WERI-Rb-1 (cell line): Measurements from ENCODE around the gene SRCIN1.

ENCODE experiments used
- DNase-seq: peaks from one replicate; pipeline ENCODE4 v3.0.0-alpha.2; 2020
- H3K27ac ChIP-seq: fragments of 250-450 bp; sonication (Bioruptor Pico); 2 replicates; pipeline ENCODE4 v1.5.1; 2020; ENCODE audit warnings: mild to moderate bottlenecking, moderate library complexity
- H3K27me3 ChIP-seq: fragments of 250-450 bp; sonication (Bioruptor Pico); 2 replicates; pipeline ENCODE4 v1.5.1; 2021; ENCODE audit warnings: mild to moderate bottlenecking, low read depth, moderate library complexity; ENCODE audit not compliant: insufficient read depth, severe bottlenecking
- H3K36me3 ChIP-seq: fragments of 250-450 bp; sonication (Bioruptor Pico); 2 replicates; pipeline ENCODE4 v1.5.1; 2020; ENCODE audit warnings: mild to moderate bottlenecking, moderate library complexity
- H3K4me3 ChIP-seq: 2 replicates; pipeline ENCODE4 v1.5.1; 2011; ENCODE audit warnings: low read depth, mild to moderate bottlenecking, control low read depth, low read length
- H3K9me3 ChIP-seq: fragments of 250-450 bp; sonication (Bioruptor Pico); 2 replicates; pipeline ENCODE4 v1.5.1; 2021; ENCODE audit warnings: mild to moderate bottlenecking, moderate library complexity; ENCODE audit not compliant: severe bottlenecking
- TF ChIP-seq, protein P1 (sequence below): IDR thresholded peaks from 2 replicates; pipeline ENCODE4 v1.5.1; 2011; ENCODE audit warnings: low read depth, mild to moderate bottlenecking, control low read depth, inconsistent platforms, low read length

SRCIN1 gene

GRCh38 chr17:38583828-38584349 lies 21.9 kb downstream of the SRCIN1 start:
- DNase-seq, result no peak
- no peak overlapping the region for H3K4me3 ChIP-seq
- no peak overlapping the region for H3K27ac ChIP-seq
- H3K27me3 ChIP-seq, result no peaks in the 10 kb centered on the region
- TF ChIP-seq, protein P1, sequence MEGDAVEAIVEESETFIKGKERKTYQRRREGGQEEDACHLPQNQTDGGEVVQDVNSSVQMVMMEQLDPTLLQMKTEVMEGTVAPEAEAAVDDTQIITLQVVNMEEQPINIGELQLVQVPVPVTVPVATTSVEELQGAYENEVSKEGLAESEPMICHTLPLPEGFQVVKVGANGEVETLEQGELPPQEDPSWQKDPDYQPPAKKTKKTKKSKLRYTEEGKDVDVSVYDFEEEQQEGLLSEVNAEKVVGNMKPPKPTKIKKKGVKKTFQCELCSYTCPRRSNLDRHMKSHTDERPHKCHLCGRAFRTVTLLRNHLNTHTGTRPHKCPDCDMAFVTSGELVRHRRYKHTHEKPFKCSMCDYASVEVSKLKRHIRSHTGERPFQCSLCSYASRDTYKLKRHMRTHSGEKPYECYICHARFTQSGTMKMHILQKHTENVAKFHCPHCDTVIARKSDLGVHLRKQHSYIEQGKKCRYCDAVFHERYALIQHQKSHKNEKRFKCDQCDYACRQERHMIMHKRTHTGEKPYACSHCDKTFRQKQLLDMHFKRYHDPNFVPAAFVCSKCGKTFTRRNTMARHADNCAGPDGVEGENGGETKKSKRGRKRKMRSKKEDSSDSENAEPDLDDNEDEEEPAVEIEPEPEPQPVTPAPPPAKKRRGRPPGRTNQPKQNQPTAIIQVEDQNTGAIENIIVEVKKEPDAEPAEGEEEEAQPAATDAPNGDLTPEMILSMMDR, result no peak
- H3K36me3 ChIP-seq, result no peaks in the 10 kb centered on the region
- H3K9me3 ChIP-seq, result no peaks in the 10 kb centered on the region

DNA sequence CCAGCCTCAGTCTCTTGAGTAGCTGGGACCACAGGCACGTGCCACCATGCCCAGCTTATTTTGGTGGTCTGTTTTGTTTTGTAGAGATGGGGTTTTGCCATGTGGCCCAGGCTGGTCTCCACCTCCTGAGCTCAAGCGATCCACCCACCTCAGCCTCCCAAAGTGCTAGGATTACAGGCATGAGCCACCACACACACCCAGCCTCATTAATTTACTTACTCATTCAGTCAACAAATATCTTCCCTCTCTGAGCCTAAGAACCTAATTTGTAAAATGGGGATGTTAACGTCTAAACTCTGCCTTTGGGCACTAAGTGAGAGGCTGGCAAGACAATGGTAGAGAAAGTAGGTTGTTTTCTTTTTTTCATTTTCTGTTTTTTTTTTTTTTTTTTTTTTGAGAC lies 22.6 kb downstream of the SRCIN1 start:
- Histone ChIP-seq H3K36me3 (no peaks in the 10 kb centered on the region), H3K27ac (no peak overlapping the region), H3K4me3 (no peak overlapping the region), H3K9me3 (no peaks in the 10 kb centered on the region), H3K27me3 (no peaks in the 10 kb centered on the region)
- TF ChIP-seq, protein P1, result no peak
- no peak for DNase-seq

DNA sequence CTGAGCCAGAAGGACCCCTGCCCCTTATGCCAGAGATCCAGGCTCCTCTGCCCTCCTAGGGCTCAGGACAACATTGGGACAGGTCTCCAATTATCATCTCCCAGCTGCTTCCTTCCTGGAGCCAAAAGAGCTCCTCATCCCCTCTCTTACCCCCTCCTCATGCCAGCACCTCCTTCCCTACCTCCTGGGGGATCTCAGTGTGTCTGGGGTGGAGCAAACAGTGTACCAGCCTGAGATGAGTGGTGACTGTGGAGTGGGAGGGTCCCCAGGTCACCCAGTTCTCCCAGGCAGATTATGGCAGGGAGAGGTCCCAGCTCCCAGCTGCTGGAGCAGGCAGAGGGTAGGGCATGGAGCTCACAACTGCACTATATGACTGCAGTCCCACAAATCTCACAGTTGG lies 23.7 kb downstream of the SRCIN1 start:
- Histone ChIP-seq H3K36me3 (no peaks in the 10 kb centered on the region), H3K27me3 (no peaks in the 10 kb centered on the region), H3K4me3 (no peak overlapping the region), H3K27ac (no peak overlapping the region), H3K9me3 (no peaks in the 10 kb centered on the region)
- TF ChIP-seq, protein P1, result no peak
- no peak for DNase-seq

- peak; percentile 78 for DNase-seq
- Histone ChIP-seq H3K9me3 (no peaks in the 10 kb centered on the region), H3K27me3 (no peaks in the 10 kb centered on the region), H3K27ac (no peak overlapping the region), H3K4me3 (no peak overlapping the region), H3K36me3 (no peaks in the 10 kb centered on the region)
- TF ChIP-seq, protein P1, result peak; percentile 59
Measured at GRCh38 chr17:38579934-38580333, 25.8 kb downstream of the SRCIN1 start.

- no peak for DNase-seq
- Histone ChIP-seq H3K36me3 (no peaks in the 10 kb centered on the region), H3K27me3 (no peaks in the 10 kb centered on the region), H3K9me3 (no peaks in the 10 kb centered on the region), H3K4me3 (no peak overlapping the region), H3K27ac (no peak overlapping the region)
- TF ChIP-seq, protein P1, result no peak
Measured at GRCh38 chr17:38579083-38579480, 26.7 kb downstream of the SRCIN1 start.
